BLaER1 treated with 17β-estradiol and CSF1 and Interleukin-3, amounts not matched to agents 10 nM and 100 nM (cell line): Measurements from ENCODE around the gene SHANK1.

Source experiments
- H3K27ac ChIP-seq, 11 experiments: shearing (Covaris generic); formaldehyde crosslinking; 2 replicates each; pipeline ENCODE4 v1.8.1; 2022
- H3K27me3 ChIP-seq, 11 experiments: shearing (Covaris generic); formaldehyde crosslinking; 2 replicates each; pipeline ENCODE4 v1.8.1; 2022
- H3K36me3 ChIP-seq, 11 experiments: shearing (Covaris generic); formaldehyde crosslinking; 2 replicates each; pipeline ENCODE4 v1.8.1; 2022
- H3K4me1 ChIP-seq, 10 experiments: shearing (Covaris generic); formaldehyde crosslinking; 2 replicates each; pipeline ENCODE4 v1.8.1; 2022
- H3K4me2 ChIP-seq, 11 experiments: shearing (Covaris generic); formaldehyde crosslinking; 2 replicates each; pipeline ENCODE4 v1.8.1; 2022
- H3K4me3 ChIP-seq, 10 experiments: shearing (Covaris generic); formaldehyde crosslinking; 2 replicates each; pipeline ENCODE4 v1.8.1; 2022
- H3K9ac ChIP-seq, 11 experiments: shearing (Covaris generic); formaldehyde crosslinking; 2 replicates each; pipeline ENCODE4 v1.8.1; 2022
- H3K9me3 ChIP-seq, 11 experiments: shearing (Covaris generic); formaldehyde crosslinking; replicated peaks in 1 of 11; 2 replicates each; pipeline ENCODE4 v1.8.1; 2022
- H4K20me1 ChIP-seq, 11 experiments: shearing (Covaris generic); formaldehyde crosslinking; 2 replicates each; pipeline ENCODE4 v1.8.1; 2022
- Cebpa-rat ChIP-seq, 11 experiments: shearing (Covaris generic); IDR thresholded peaks; 2 replicates each; pipeline ENCODE4 v1.8.1; 2022

Gene SHANK1

GRCh38 chr19:50676625-50677197 lies 42.9 kb downstream of the SHANK1 start:
- H3K4me3 ChIP-seq: no peak overlapping the region
- H3K36me3 ChIP-seq: peaks cover 0 to 45% (median 28%) of the 10 kb centered on the region in 11 experiments; a peak in 13 of 22 replicates
- H3K4me1 ChIP-seq: peaks cover 10 to 14% (median 14%) of the 10 kb centered on the region in 10 experiments; a peak in 18 of 20 replicates
- no peak overlapping the region for H3K9ac ChIP-seq
- TF ChIP-seq Cebpa-rat (IDR thresholded peaks at IDR 0.05): no peak
- H3K27me3 ChIP-seq: no peaks in the 10 kb centered on the region
- no peaks in the 10 kb centered on the region for H3K9me3 ChIP-seq
- H3K4me2 ChIP-seq: no peak overlapping the region
- no peak overlapping the region for H3K27ac ChIP-seq
- peaks cover 0 to 13% (median 0%) of the 10 kb centered on the region in 11 experiments; a peak in 6 of 22 replicates for H4K20me1 ChIP-seq

GRCh38 chr19:50673118-50673517 lies 46.5 kb downstream of the SHANK1 start:
- Histone ChIP-seq H3K4me3 (no peak overlapping the region), H3K4me1 (peaks cover 0 to 4% (median 0%) of the 10 kb centered on the region in 10 experiments; a peak in 1 of 20 replicates), H3K4me2 (no peak overlapping the region), H3K27ac (no peak overlapping the region), H3K9me3 (no peaks in the 10 kb centered on the region), H3K9ac (no peak overlapping the region), H3K27me3 (peaks cover 5 to 10% (median 6%) of the 10 kb centered on the region in 11 experiments; a peak in 21 of 22 replicates), H3K36me3 (peaks cover 0 to 40% (median 25%) of the 10 kb centered on the region in 11 experiments; a peak in 13 of 22 replicates), H4K20me1 (peaks cover 0 to 35% (median 16%) of the 10 kb centered on the region in 11 experiments; a peak in 13 of 22 replicates)
- no peak for TF ChIP-seq Cebpa-rat (IDR thresholded peaks at IDR 0.05)

- Histone ChIP-seq H3K4me2 (no peak overlapping the region), H3K36me3 (peaks cover 0 to 17% (median 0%) of the 10 kb centered on the region in 11 experiments; a peak in 10 of 22 replicates), H3K4me1 (peaks cover 0 to 11% (median 6%) of the 10 kb centered on the region in 10 experiments; a peak in 14 of 20 replicates), H3K27me3 (peaks cover 28 to 40% (median 32%) of the 10 kb centered on the region in 11 experiments), H3K9ac (no peak overlapping the region), H4K20me1 (peaks cover 0 to 62% (median 30%) of the 10 kb centered on the region in 11 experiments; a peak in 13 of 22 replicates), H3K4me3 (no peak overlapping the region), H3K9me3 (no peaks in the 10 kb centered on the region), H3K27ac (no peak overlapping the region)
- no peak for TF ChIP-seq Cebpa-rat (IDR thresholded peaks at IDR 0.05)
Observed at GRCh38 chr19:50670102-50670380, 49.6 kb downstream of the SHANK1 start.

- Histone ChIP-seq H3K36me3 (peaks cover 0 to 16% (median 0%) of the 10 kb centered on the region in 11 experiments; a peak in 10 of 22 replicates), H3K4me1 (peaks cover 0 to 11% (median 6%) of the 10 kb centered on the region in 10 experiments; a peak in 14 of 20 replicates), H3K9ac (no peak overlapping the region), H3K27me3 (peaks cover 28 to 42% (median 32%) of the 10 kb centered on the region in 11 experiments), H3K9me3 (peaks cover 0 to 2% (median 0%) of the 10 kb centered on the region in 11 experiments; a peak in 4 of 22 replicates), H3K4me3 (no peak overlapping the region), H3K4me2 (no peak overlapping the region), H4K20me1 (peaks cover 0 to 64% (median 30%) of the 10 kb centered on the region in 11 experiments; a peak in 13 of 22 replicates), H3K27ac (no peak overlapping the region)
- TF ChIP-seq Cebpa-rat (IDR thresholded peaks at IDR 0.05): no peak
Observed at GRCh38 chr19:50669302-50670101, 50.1 kb downstream of the SHANK1 start.

GRCh38 chr19:50668879-50669278 lies 50.7 kb downstream of the SHANK1 start:
- H3K27ac ChIP-seq: no peak overlapping the region
- H3K4me2 ChIP-seq: no peak overlapping the region
- H3K27me3 ChIP-seq: peaks cover 28 to 42% (median 32%) of the 10 kb centered on the region in 11 experiments
- H4K20me1 ChIP-seq: peaks cover 0 to 64% (median 30%) of the 10 kb centered on the region in 11 experiments; a peak in 13 of 22 replicates
- H3K36me3 ChIP-seq: peaks cover 0 to 19% (median 0%) of the 10 kb centered on the region in 11 experiments; a peak in 10 of 22 replicates
- no peak for TF ChIP-seq Cebpa-rat (IDR thresholded peaks at IDR 0.05)
- H3K4me1 ChIP-seq: peaks cover 0 to 11% (median 6%) of the 10 kb centered on the region in 10 experiments; a peak in 14 of 20 replicates
- no peak overlapping the region for H3K9ac ChIP-seq
- H3K9me3 ChIP-seq: peaks cover 0 to 7% (median 0%) of the 10 kb centered on the region in 11 experiments; a peak in 5 of 22 replicates
- H3K4me3 ChIP-seq: no peak overlapping the region

- Histone ChIP-seq H3K27ac (no peak overlapping the region), H3K4me2 (no peak overlapping the region), H3K36me3 (peaks cover 0 to 19% (median 0%) of the 10 kb centered on the region in 11 experiments; a peak in 10 of 22 replicates), H3K4me1 (peaks cover 0 to 13% (median 6%) of the 10 kb centered on the region in 10 experiments; a peak in 14 of 20 replicates), H3K4me3 (no peak overlapping the region), H3K9ac (no peak overlapping the region), H3K9me3 (peaks cover 0 to 7% (median 0%) of the 10 kb centered on the region in 11 experiments; a peak in 5 of 22 replicates), H3K27me3 (peaks cover 28 to 42% (median 32%) of the 10 kb centered on the region in 11 experiments), H4K20me1 (peaks cover 0 to 68% (median 30%) of the 10 kb centered on the region in 11 experiments; a peak in 14 of 22 replicates)
- TF ChIP-seq Cebpa-rat (IDR thresholded peaks at IDR 0.05): no peak
Observed at GRCh38 chr19:50668416-50668815, 51.2 kb downstream of the SHANK1 start.

- no peak overlapping the region for H3K4me3 ChIP-seq
- no peak for TF ChIP-seq Cebpa-rat (IDR thresholded peaks at IDR 0.05)
- peaks cover 28 to 42% (median 32%) of the 10 kb centered on the region in 11 experiments for H3K27me3 ChIP-seq
- no peak overlapping the region for H3K9ac ChIP-seq
- H4K20me1 ChIP-seq: peaks cover 0 to 70% (median 30%) of the 10 kb centered on the region in 11 experiments; a peak in 15 of 22 replicates
- H3K9me3 ChIP-seq: peaks cover 0 to 7% (median 0%) of the 10 kb centered on the region in 11 experiments; a peak in 5 of 22 replicates
- peaks cover 0 to 18% (median 8%) of the 10 kb centered on the region in 10 experiments; a peak in 14 of 20 replicates for H3K4me1 ChIP-seq
- no peak overlapping the region for H3K4me2 ChIP-seq
- peaks cover 0 to 19% (median 0%) of the 10 kb centered on the region in 11 experiments; a peak in 10 of 22 replicates for H3K36me3 ChIP-seq
- H3K27ac ChIP-seq: no peak overlapping the region
Observed at GRCh38 chr19:50667759-50668231, 51.8 kb downstream of the SHANK1 start.

GRCh38 chr19:50667177-50667758 lies 52.3 kb downstream of the SHANK1 start:
- peaks cover 0 to 75% (median 30%) of the 10 kb centered on the region in 11 experiments; a peak in 15 of 22 replicates for H4K20me1 ChIP-seq

More at GRCh38 chr19:50667177-50667758, 52.3 kb downstream of the SHANK1 start:
- TF ChIP-seq Cebpa-rat (IDR thresholded peaks at IDR 0.05): no peak
- Histone ChIP-seq H3K9me3 (peaks cover 0 to 7% (median 0%) of the 10 kb centered on the region in 11 experiments; a peak in 5 of 22 replicates), H3K9ac (no peak overlapping the region), H3K36me3 (peaks cover 0 to 19% (median 0%) of the 10 kb centered on the region in 11 experiments; a peak in 10 of 22 replicates), H3K4me2 (no peak overlapping the region), H3K4me1 (peaks cover 0 to 19% (median 8%) of the 10 kb centered on the region in 10 experiments; a peak in 14 of 20 replicates), H3K27ac (no peak overlapping the region), H3K4me3 (no peak overlapping the region), H3K27me3 (peaks cover 28 to 42% (median 32%) of the 10 kb centered on the region in 11 experiments)
